ENCODE data around the gene SLCO1B3. TPM values are rescaled to one million over a fixed set of nuclear protein-coding genes. Genes with fewer than 3 reads are reported as not detected.

Gene SLCO1B3
- total and polyA plus RNA-seq, 2 of the 4 experiments (the other 2 are of a cell fraction), result not detected

DNA sequence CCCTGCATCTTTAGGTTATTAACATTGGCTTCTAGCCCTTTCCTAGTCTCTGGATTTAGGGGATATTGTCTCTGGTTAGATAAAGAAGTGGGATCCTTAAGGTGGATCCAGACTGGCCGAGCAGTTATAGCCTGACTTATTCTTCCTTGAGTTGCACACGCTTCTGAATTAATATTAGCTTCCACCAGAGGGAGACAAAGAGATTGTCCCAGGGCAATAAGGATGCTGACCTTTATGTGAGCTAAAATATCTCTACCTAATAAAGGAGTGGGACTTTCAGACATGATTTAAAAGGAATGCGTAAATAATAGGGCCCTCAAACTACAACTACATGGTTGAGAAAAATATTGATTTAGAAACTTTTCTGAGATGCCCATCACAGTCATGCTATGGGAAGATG is 139.7 kb downstream of the SLCO1B3 start:
- H3K27me3 ChIP-seq (ENCODE audit: control insufficient read depth, insufficient read depth, low read length), result no peaks in the 10 kb centered on the region
- H3K4me3 ChIP-seq (ENCODE audit: insufficient read depth, low read depth, low read length), result no peak overlapping the region
- no peaks in the 10 kb centered on the region for H3K4me1 ChIP-seq (ENCODE audit: control insufficient read depth, insufficient read depth, low read length)
- H3K14ac ChIP-seq (replicated peaks; ENCODE audit: low read depth, low read length), result no peak overlapping the region
- in situ Hi-C loops (cut with MboI; ENCODE audit: low sequenced_read_pairs), result no loop called here
- ChIA-PET POLR2A (ENCODE audit: unreplicated experiment) (no interaction called here), CTCF (no interaction called here)
- ATAC-seq (ENCODE audit: low read depth) (no peak), DNase-seq (no peak)
- no peak overlapping the region for H2AFZ ChIP-seq (replicated peaks; ENCODE audit: low read length, poor library complexity)
- H2AK9ac ChIP-seq (replicated peaks; ENCODE audit: low read depth, low read length, poor library complexity), result no peak overlapping the region
- H3K79me1 ChIP-seq (ENCODE audit: low read depth in 1 of 2, low read length in 2 of 2), result no peaks in the 10 kb centered on the region
- intact Hi-C loops (cut with micrococcal nuclease), result no loop called here
- H2BK15ac ChIP-seq (ENCODE audit: low read depth, low read length), result no peak overlapping the region
- no peak overlapping the region for H3K27ac ChIP-seq (ENCODE audit: insufficient read depth, low read length)
- H3K4me2 ChIP-seq (ENCODE audit: low read depth, low read length), result no peak overlapping the region
- H2BK5ac ChIP-seq (ENCODE audit: low read depth, low read length, poor library complexity, severe bottlenecking), result no peak overlapping the region
- no peak overlapping the region for H4K91ac ChIP-seq (ENCODE audit: insufficient read depth, low read depth, low read length)
- H3K23ac ChIP-seq (ENCODE audit: low read depth, low read length), result no peak overlapping the region
- no peaks in the 10 kb centered on the region for H4K20me1 ChIP-seq (ENCODE audit: insufficient read depth, low read length)
- WGBS, 2 experiments (ENCODE audit: extremely low coverage in 2 of 2, insufficient read length in 1 of 2), result no CpG with 5 or more reads among the region's 3 CpGs
- dilution Hi-C loops (cut with HindIII; ENCODE audit: low sequenced_read_pairs, unreplicated experiment), result no loop called here
- no TSS peak for BruUV-seq (replicated peaks)
- H4K5ac ChIP-seq (ENCODE audit: low read depth, low read length), result no peak overlapping the region
- H2AK5ac ChIP-seq (ENCODE audit: low read depth, low read length), result no peak overlapping the region
- H3K36me3 ChIP-seq (ENCODE audit: control insufficient read depth, insufficient read depth, low read length), result no peaks in the 10 kb centered on the region
- H3K9me1 ChIP-seq (ENCODE audit: insufficient read depth, low read length), result no peaks in the 10 kb centered on the region
- no peak overlapping the region for H2BK20ac ChIP-seq (ENCODE audit: low read depth, low read length)
- no peak overlapping the region for H2BK120ac ChIP-seq (ENCODE audit: low read depth, low read length)
- peaks cover 5% of the 10 kb centered on the region for H3K9me3 ChIP-seq (ENCODE audit: control insufficient read depth, insufficient read depth, low read length)
- H3K56ac ChIP-seq (ENCODE audit: extremely low read depth, insufficient read depth, low read length), result no peak overlapping the region
- H3K4ac ChIP-seq (ENCODE audit: low read depth, low read length), result no peak overlapping the region
- no peak for TF ChIP-seq CHD1 (IDR thresholded peaks at IDR 0.05; ENCODE audit: low read depth, low read length)
- no peak overlapping the region for H4K8ac ChIP-seq (ENCODE audit: low read depth in 2 of 2, low read length in 2 of 2)
- H3K9ac ChIP-seq (ENCODE audit: low read depth, low read length), result no peak overlapping the region
- no peak overlapping the region for H3K18ac ChIP-seq (ENCODE audit: low read depth, low read length)
